Measurements from ENCODE around the gene CCDC148. TPM values are rescaled to one million over a fixed set of nuclear protein-coding genes. Genes with fewer than 3 reads are reported as not detected.

CCDC148 gene
- total and polyA plus RNA-seq, 2 donors (not counting 3 experiments of a cell fraction or from before 2014, with no cell fraction given), result 0.04 to 0.69 TPM

GRCh38 chr2:158460632-158461297, 4.2 kb upstream of the CCDC148 start:
- H3K4me2 ChIP-seq (ENCODE audit: insufficient read depth, low read length), result no peak overlapping the region
- no peak overlapping the region for H2AFZ ChIP-seq (ENCODE audit: low read depth, low read length)
- ChIA-PET POLR2A (interaction anchor here (0.7 kb wide), 1 partner anchor 83 kb away, joined by 3 read pairs; no protein-coding TSS in a partner anchor), CTCF (interaction anchor here (2.0 kb wide), 1 partner anchor 284 kb away, joined by 11 read pairs; no protein-coding TSS in a partner anchor)
- peaks cover 4% of the 10 kb centered on the region for H4K20me1 ChIP-seq (replicated peaks; ENCODE audit: control insufficient read depth, extremely low read depth, insufficient read depth, low read length)
- DNase-seq (ENCODE audit: low read depth, low spot score), result peak; percentile 23
- no TSS peak for BruUV-seq (replicated peaks)
- no peaks in the 10 kb centered on the region for H3K9me3 ChIP-seq (replicated peaks; ENCODE audit: control insufficient read depth, insufficient read depth, low read length)
- TF ChIP-seq GATA2 (IDR thresholded peaks at IDR 0.05; ENCODE audit: insufficient read depth, insufficient read length, low read depth, low read length), result no peak
- no peak for TF ChIP-seq MAX (IDR thresholded peaks at IDR 0.05; ENCODE audit: insufficient read depth, insufficient read length)
- no peak for TF ChIP-seq MYC (IDR thresholded peaks at IDR 0.05; ENCODE audit: low read depth, low read length)
- no peak for TF ChIP-seq FOS (IDR thresholded peaks at IDR 0.05; ENCODE audit: borderline replicate concordance, insufficient read depth, low read length)
- no peak for TF ChIP-seq JUN (IDR thresholded peaks at IDR 0.05; ENCODE audit: borderline replicate concordance, insufficient read depth, insufficient read length, low read depth)
- no peak for TF ChIP-seq CTCF (IDR thresholded peaks at IDR 0.05; ENCODE audit: extremely low read depth in 1 of 2, insufficient read depth in 1 of 2, low read depth in 1 of 2, low read length in 2 of 2)
- TF ChIP-seq POLR2AphosphoS5 (IDR thresholded peaks at IDR 0.05; ENCODE audit: insufficient read depth, low read depth, low read length), result no peak
- no peak for TF ChIP-seq POLR2A (IDR thresholded peaks at IDR 0.05; ENCODE audit: low read depth, low read length)
- no peak for TF ChIP-seq EZH2 (IDR thresholded peaks at IDR 0.05; ENCODE audit: borderline replicate concordance, low read depth, low read length, severe bottlenecking)
- H3K9ac ChIP-seq (replicated peaks; ENCODE audit: extremely low read depth, insufficient read depth, low read length), result no peak overlapping the region
- FAIRE-seq, result no peak
- H3K27me3 ChIP-seq (ENCODE audit: control insufficient read depth in 2 of 2, insufficient read depth in 2 of 2, low read length in 2 of 2), result no peaks in the 10 kb centered on the region
- intact Hi-C loops (cut with micrococcal nuclease), result no loop called here
- H3K4me1 ChIP-seq (ENCODE audit: control insufficient read depth, extremely low read depth, insufficient read depth, low read length), result peaks cover 38% of the 10 kb centered on the region
- dilution Hi-C loops (cut with MboI; ENCODE audit: extremely low pct_ligation_motif_present, low sequenced_read_pairs), result no loop called here
- H3K36me3 ChIP-seq (ENCODE audit: control insufficient read depth in 2 of 2, extremely low read depth in 1 of 2, insufficient read depth in 2 of 2, low read length in 2 of 2), result no peaks in the 10 kb centered on the region
- no peak overlapping the region for H3K27ac ChIP-seq (ENCODE audit: insufficient read depth, low read depth, low read length)
- no peaks in the 10 kb centered on the region for H3K9me1 ChIP-seq (replicated peaks; ENCODE audit: control insufficient read depth, extremely low read depth, insufficient read depth, low read length)
- peaks cover 74% of the 10 kb centered on the region for H3K79me2 ChIP-seq (ENCODE audit: control insufficient read depth, insufficient read depth, low read length)
- H3K4me3 ChIP-seq (replicated peaks in 1 of 3; ENCODE audit: insufficient read depth in 1 of 3, low read depth in 1 of 3, low read length in 3 of 3), result no peak overlapping the region

Data from endothelial cell of umbilical vein (primary cell).